ENCODE results near the gene SYT12.
"Not testable (repeated sequence)": the region's sequence is repeated elsewhere in the genome, so short reads cannot be mapped to it uniquely, and the experiment has no call there.

The SYT12 gene

GRCh38 chr11:67022961-67023956 is at the start of gene SYT12:
Gene SYT12, plus strand, starts transcription at chr11:67023134. Its CDS starts 7,011 bp downstream, at chr11:67030145.
- DNase-seq (ENCODE audit: low read depth), result no peak

DNA sequence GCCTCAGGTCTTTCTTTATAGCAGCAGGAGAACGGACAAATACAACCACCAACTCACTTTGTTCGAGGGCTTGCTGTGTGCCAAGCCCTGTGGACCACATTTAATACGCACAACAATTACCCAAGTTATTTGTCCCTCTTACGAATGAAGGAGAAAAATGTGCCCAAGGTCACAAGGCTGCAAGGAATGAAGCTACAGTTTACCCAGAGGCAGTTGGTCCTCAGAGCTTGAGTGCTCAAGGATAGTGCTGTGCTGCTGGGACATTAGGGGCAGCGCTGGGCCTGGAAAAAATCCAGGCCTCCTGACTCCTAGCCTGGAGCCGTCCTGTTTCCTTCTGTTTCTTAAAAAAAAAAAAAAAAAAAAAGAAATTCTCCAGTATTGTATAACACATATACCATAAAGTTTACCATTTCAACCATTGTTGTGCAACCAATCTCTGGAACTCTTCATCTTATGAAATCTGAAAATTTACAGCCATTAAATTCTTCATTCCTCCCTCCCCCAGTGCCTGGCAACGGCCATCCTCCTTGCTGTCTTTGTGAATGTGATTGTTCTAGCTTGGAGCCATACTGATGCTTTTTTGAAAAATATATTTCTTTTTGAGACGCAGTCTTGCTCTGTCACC is 48.9 kb upstream of the SYT12 start:
- no peak for DNase-seq (ENCODE audit: low read depth)

GRCh38 chr11:66974724-66975404 is 48.1 kb upstream of the SYT12 start, which contains the start of gene C11orf86:
Gene C11orf86, plus strand, starts transcription at chr11:66975304. Its CDS starts 59 bp downstream, at chr11:66975363.
- no peak for DNase-seq (ENCODE audit: low read depth)

DNA sequence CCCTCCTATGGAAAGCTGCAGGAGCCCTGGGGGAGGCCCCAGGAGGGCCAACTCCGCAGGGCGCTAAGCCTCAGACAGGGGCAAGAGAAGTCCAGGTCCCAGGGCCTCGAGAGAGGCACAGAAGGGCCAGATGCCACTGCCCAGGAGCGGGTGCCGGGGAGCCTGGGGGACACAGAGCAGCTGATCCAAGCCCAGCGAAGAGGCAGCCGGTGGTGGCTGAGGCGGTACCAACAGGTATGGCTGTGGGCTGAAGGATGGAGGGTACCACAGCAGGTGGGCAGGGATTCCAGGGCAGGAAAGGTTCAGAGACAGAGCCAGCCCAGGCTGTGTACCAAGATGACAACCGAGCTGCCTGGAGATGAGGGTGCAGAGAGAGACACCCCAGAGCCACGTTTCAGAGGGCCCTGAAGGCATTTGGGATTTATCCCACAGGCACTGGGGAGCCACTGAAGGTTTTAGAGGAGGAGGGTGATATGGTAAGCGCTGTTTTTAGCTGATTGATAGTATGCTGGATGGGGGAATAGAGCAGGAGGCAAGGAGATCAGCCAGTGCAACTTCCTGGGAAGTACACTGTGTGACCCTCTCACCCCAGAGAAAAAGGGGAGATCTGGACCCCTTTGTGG is 47.4 kb upstream of the SYT12 start:
- DNase-seq (ENCODE audit: low read depth), result no peak

DNA sequence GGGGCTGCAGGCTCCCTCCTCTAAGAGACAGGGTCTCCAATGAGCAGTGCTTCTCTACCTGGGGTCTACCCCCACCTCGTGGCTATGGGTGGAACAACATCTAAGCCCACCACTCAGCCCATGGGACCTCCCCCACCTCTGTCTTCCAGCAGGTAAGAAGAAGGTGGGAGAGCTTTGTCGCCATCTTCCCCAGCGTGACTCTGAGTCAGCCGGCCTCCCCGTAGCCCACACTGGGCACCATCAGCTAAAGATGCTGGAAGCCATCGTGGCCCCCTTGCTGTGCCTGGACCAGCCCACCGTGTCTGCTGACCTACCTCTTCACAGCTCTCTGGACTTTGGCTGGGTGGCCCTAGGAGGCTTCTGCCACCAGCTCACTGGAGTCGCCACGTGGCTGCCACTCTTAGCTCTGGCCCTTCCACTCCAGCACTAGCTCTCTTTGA is 46.9 kb upstream of the SYT12 start:
- DNase-seq (ENCODE audit: low read depth), result no peak

GRCh38 chr11:66976925-66977324 is 46.0 kb upstream of the SYT12 start:
- DNase-seq (ENCODE audit: low read depth), result no peak

DNA sequence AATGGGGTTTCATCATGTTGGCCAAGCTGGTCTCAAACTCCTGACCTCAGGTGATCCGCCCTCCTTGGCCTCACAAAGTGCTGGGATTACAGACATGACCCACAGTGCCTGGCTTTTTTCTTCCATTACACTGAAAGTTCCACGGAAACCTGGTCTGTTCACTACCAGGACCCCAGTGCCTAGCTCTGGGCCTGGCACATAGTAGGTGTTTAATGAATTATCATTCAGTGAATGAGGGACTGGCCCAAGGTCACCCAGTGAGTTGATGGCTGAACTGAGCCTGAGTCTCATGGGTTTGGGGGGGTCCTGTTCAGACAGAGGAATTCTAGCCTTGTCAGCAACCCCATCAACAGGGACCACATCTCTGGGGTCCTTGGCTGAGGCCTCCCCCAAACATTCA is 44.7 kb upstream of the SYT12 start:
- DNase-seq (ENCODE audit: low read depth), result no peak

DNA sequence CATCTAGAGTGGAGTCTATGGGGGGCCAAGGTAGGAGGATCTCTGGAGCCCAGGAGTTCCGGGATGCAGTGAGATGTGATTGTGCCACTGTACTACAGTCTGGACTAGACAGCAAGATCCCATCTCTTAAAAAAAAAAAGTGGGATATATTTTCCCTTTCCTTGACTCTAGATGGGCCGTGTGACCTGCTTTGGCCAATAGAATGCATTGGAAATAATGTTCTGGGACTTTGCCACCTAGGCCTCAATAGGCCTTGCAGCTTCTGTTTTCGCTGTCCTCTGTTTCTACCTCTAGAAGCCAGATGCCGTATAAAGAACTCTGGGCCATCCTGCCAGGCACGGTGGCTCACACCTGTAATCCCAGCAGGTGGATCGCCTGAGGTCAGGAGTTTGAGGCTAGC is 44.2 kb upstream of the SYT12 start:
- no peak for DNase-seq (ENCODE audit: low read depth)

DNA sequence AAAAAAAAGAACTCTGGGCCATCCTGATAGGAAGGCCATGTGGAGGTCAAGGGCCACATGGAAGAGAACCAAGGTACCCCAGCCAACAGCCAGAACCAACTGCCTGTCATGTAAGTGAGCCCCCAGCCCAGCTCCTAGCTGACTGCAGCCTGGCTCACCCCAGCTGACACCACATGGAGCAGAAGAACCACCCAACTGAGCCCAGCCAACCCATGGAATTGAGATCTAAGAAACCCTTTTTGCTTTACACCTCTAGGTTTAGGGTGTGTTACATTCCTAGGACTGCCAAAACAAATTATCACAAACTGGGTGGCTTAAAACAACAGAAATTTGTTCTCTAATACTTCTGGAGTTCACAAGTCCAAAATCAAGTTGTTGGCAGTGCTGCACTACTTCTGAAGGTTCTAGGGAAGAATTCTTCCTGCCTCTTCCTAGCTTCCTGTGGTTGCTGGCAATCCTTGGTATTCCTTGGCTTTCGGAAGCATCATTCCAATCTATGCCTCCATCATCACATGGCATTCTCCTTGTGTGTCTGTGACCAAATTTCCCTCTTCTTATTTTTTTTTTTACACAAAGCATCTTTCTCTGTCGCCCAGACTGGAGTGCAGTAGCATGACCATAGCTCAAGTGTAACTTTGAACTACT is 43.5 kb upstream of the SYT12 start:
- no peak for DNase-seq (ENCODE audit: low read depth)

GRCh38 chr11:66981976-66982578 is 40.9 kb upstream of the SYT12 start:
- DNase-seq (ENCODE audit: low read depth), result peak; percentile 97

DNA sequence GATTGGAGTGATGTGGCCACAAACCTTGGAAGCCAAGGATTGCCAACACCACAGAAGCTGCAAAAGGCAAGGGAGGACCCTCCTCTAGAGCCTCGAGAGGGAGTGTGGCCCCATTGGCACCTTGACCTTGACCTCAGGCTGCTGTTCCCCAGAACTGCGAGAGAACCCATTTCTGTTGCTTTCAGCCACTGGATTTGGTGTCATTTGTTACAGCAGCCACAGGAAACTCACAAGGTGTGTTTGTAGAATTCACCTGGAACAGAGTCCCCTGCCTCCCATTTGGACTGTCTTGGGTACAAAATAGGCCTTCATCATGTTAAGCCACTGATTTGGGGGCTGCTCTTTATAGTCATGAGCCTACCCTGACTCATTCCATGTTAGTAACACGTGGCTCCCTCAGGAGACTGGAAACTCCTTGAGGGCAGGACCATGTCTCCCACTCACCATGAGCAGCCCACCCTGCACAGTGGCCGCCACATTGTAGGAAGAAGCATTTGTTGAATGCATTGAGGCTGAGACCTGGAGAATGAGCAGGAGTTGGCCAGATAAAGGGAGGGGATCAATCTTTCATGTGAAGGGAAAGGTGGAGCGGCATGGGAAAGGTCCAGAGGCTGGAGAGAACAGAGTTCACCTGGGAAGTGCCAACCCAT is 39.5 kb upstream of the SYT12 start:
- no peak for DNase-seq (ENCODE audit: low read depth)

DNA sequence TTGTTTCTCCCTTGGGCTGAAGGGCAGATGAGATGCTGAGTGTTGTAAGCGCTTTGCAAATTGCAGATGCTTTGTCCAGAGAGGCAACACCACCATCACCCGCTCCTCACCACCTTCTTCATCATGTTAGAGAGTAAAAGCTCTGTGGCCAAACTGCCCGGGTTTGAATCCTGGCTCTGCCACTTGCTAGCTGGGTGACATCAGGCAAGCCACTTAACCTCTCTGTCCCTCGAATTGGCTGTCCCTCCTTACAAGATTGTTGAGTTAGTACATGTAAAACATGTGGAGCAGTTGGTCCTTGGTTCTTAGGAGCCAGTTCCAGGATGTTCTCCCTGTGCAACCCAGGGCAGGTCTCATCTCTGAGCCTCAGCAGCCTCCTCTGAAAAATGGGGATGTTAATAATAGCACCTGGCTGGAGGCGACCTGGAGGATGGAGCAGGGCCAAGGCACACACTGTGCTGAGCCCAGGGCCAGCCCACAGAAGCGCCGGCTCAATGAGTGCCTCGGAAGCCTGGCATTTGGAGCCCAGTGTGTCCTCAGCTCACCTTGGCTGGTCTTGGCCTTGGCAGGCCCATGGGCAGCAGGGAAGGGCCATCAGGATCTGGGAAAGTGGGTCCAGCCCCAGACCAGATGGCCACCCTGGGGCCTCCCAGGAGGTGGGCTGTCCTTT is 37.3 kb upstream of the SYT12 start:
- DNase-seq (ENCODE audit: low read depth), result no peak

- DNase-seq (ENCODE audit: low read depth), result no peak
These were observed 36.8 kb upstream of the SYT12 start for GRCh38 chr11:66986178-66986545.

DNA sequence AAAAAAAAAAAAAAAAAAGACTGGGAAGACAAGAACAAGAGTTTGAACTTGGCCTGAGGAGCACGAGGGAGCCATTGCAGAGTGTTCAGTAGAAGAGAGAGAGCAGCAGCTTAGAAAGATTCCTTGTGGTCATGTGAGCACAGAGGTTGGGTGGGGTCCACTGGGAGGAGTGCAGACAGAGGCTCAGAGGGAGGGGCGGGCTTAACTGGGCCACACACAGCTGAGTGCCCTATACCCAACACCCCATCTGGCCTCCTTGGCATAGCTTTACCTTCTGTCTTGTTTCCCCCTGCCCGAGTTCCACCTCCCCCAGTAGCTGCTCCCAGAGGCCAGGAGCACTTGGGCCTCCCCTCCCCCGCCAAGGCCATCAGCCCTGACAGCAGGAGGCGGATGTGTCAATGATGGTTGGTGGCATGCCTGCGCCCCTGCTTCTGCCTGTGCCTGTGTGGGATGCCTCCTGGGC is 35.7 kb upstream of the SYT12 start:
- no peak for DNase-seq (ENCODE audit: low read depth)

GRCh38 chr11:66987924-66988637 is 34.9 kb upstream of the SYT12 start:
- no peak for DNase-seq (ENCODE audit: low read depth)

DNA sequence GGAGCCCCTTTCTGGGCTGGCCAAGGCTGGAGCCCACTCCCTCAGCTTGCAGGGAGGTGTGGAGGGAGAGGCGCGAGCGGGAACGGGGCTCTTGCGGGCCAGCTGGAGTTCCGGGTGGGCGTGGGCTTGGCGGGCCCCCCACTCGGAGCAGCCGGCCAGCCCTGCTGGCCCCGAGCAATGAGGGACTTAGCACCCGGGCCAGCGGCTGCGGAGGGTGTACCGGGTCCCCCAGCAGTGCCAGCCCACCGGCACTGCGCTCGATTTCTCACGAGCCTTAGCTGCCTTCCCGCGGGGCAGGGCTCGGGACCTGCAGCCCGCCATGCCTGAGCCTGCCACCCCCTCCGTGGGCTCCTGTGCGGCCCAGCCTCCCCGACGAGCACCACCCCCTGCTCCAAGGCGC is 34.2 kb upstream of the SYT12 start:
- not testable (repeated sequence) for DNase-seq (ENCODE audit: low read depth)

DNA sequence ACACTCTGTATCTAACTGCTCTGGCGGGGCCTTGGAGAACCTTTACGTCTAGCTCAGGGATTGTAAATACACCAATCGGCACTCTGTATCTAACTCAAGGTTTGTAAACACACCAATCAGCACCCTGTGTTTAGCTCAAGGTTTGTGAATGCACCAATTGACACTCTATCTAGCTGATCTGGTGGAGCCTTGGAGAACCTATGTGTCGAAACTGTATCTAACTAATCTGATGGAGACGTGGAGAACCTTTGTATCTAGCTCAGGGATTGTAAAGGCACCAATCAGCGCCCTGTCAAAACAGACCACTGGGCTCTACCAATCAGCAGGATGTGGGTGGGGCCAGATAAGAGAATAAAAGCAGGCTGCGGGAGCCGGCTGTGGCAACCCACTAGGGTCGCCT is 33.6 kb upstream of the SYT12 start:
- DNase-seq (ENCODE audit: low read depth), result not testable (repeated sequence)

- DNase-seq (ENCODE audit: low read depth), result no peak
These were observed 30.9 kb upstream of the SYT12 start for GRCh38 chr11:66992041-66992440.

DNA sequence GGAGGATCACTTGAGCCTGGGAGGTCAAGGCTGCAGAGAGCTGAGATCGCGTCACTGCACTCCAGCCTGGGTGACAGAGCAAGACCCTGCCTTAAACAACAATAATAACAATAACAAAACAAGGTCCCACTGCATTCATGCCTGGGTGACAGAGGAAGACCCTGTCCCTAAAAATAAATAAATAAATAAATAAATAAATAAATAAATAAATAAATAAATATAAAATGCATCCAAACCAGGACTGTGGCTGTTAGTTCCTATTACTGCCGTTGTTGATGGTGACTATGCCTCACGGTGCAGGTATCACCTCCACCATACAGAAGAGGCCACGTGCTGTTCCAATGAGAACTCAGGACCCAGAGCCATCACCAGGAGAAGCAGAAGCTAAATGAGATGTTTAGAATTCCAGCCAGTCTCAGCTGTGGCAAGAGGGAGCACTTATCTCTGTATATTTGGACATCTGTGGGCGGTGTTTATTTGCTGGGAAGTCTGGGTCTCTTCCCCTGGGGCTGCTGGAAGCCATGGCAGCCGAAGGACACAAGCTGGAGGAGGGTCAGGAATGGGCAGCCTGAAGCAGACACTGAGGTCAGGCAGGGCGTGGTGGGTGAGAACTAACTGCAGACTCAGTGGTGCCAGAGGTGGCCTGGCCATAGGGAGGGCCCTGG is 26.2 kb upstream of the SYT12 start:
- no peak for DNase-seq (ENCODE audit: low read depth)

Measured in HS-27A (cell line).